A549 (cell line): Measurements from ENCODE around the gene TMEM59.

Experiments
- BHLHE40 ChIP-seq: IDR thresholded peaks from 2 replicates; pipeline ENCODE4 v1.6.1; 2012; ENCODE audit warnings: low read depth, low read length, inconsistent platforms
- CBX2 ChIP-seq: fragments of 200-600 bp; sonication (generic); IDR thresholded peaks from 2 replicates; pipeline ENCODE4 v1.6.1; 2016; ENCODE audit warnings: low read depth, mild to moderate bottlenecking, borderline replicate concordance
- CBX8 ChIP-seq: fragments of 200-600 bp; sonication (generic); IDR thresholded peaks from 2 replicates; pipeline ENCODE4 v1.6.1; 2016
- CEBPB ChIP-seq, 2 experiments: fragments of >200 bp in 1 of 2; sonication (Bioruptor Twin) in 1 of 2; formaldehyde crosslinking in 1 of 2; IDR thresholded peaks; 2 replicates each; pipeline ENCODE4 v1.6.1; 2012 to 2016
- CHD2 ChIP-seq: fragments of 150-350 bp; IDR thresholded peaks from 2 replicates; pipeline ENCODE4 v1.6.1; 2014; ENCODE audit warnings: low read length; ENCODE audit not compliant: partially characterized antibody
- CTCF ChIP-seq: fragments of >200 bp; sonication (Bioruptor Twin); formaldehyde crosslinking; IDR thresholded peaks from 3 replicates; pipeline ENCODE4 v1.5.1; 2016
- HDAC2 ChIP-seq: fragments of 200-600 bp; sonication (generic); IDR thresholded peaks from 2 replicates; pipeline ENCODE4 v1.6.1; 2016
- JUN ChIP-seq, 2 experiments: fragments of >200 bp; sonication (Bioruptor Twin); formaldehyde crosslinking; IDR thresholded peaks; 2 replicates in 1 of 2; 3 replicates in 1 of 2; pipeline ENCODE4 v1.6.1; 2016 to 2017
- KDM1A ChIP-seq: fragments of 200-600 bp; sonication (generic); IDR thresholded peaks from 2 replicates; pipeline ENCODE4 v1.6.1; 2016; ENCODE audit warnings: low read depth, mild to moderate bottlenecking
- MAX ChIP-seq: IDR thresholded peaks from 2 replicates; pipeline ENCODE4 v1.6.1; 2012
- POLR2A ChIP-seq: IDR thresholded peaks from 2 replicates; pipeline ENCODE4 v1.6.1; 2012; ENCODE audit warnings: mild to moderate bottlenecking, low read length
- REST ChIP-seq: fragments of 200-600 bp; sonication (generic); IDR thresholded peaks from 2 replicates; pipeline ENCODE4 v1.6.1; 2016; ENCODE audit warnings: antibody characterized with exemption, mild to moderate bottlenecking, moderate library complexity
- SREBF2 ChIP-seq: fragments of 450-650 bp; IDR thresholded peaks from 2 replicates; pipeline ENCODE4 v1.6.1; 2014; ENCODE audit warnings: mild to moderate bottlenecking, moderate library complexity

DNA sequence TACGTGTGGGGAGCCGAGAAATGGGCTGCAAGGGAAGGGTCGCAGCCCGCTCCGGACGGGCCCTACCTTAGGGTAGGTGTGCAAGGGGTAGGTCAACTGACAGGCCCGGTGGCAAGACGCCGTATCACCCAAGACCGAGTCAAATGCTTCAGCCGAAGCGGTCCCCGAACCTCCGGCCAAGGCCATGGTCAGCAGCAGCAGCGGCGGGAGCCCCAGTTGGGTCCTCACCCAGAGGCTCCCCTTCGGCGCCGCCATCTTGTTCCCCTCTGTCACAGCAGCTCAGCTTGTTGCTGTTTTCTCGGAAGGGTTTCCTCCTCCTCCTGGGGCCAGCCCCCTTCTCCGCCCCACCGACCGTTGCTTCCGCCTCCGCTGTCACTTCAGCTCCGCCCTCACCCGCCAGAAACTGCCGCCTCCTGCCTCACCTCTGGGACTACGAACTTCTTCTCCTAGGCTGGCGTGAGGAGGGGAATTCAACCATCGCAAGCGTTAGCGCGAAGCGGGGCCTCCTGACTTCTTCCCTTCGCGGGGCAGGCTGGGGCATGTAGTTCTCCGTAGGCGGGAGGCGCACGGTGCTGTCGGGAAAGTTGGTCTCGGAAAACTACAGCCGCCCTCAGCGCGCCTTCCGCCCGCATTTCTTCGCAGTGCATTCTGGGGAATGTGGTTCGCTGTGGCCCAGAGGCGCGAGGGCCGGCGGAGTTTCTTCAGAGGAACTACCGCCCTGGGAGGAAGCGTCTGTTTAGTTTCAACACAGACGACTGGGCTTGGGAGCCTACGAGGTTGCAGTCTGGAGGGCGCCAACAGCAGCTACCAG lies at the start of gene TMEM59, which contains the start of gene TCEANC2:
- TF ChIP-seq CEBPB (IDR thresholded peaks at IDR 0.05) (no peak), CTCF (no peak), SREBF2 (no peak), CHD2 (peak; percentile 44), REST (no peak), MAX (peak; percentile 78), BHLHE40 (no peak), POLR2A (peak; percentile 42), CBX8 (no peak), CBX2 (no peak), KDM1A (no peak), JUN (IDR thresholded peaks at IDR 0.05) (no peak; a peak in 1 of 5 replicates), HDAC2 (no peak)
